H7 (cell line): ENCODE measurements around the gene RLBP1. TPM values are rescaled to one million over a fixed set of nuclear protein-coding genes. Genes with fewer than 3 reads are reported as not detected.

ENCODE experiments used
- DNase-seq: peaks from one replicate; pipeline ENCODE4 v3.0.0; 2012
- H3K27me3 ChIP-seq: 2 replicates; pipeline ENCODE4 v1.6.0; 2011; ENCODE audit warnings: mild to moderate bottlenecking, low read length; ENCODE audit not compliant: control insufficient read depth, insufficient read depth
- H3K36me3 ChIP-seq: replicated peaks from 2 replicates; pipeline ENCODE4 v1.5.1; 2011; ENCODE audit warnings: low read length; ENCODE audit not compliant: control insufficient read depth, insufficient read depth
- H3K4me3 ChIP-seq: 2 replicates; pipeline ENCODE4 v1.5.1; 2011; ENCODE audit warnings: low read depth, mild to moderate bottlenecking, control low read depth, low read length, moderate library complexity; ENCODE audit not compliant: insufficient read depth
- total RNA-seq: library from RNA; depleted of rRNA; stranded (reverse); fragments of >200 nt; shearing (Covaris generic); gene quantifications from 2 replicates; pipeline ENCODE4 v1.2.3, GENCODE V29; 2014

The RLBP1 gene
- total RNA-seq, 1 experiment from 2014 or later, result not detected

GRCh38 chr15:89196994-89197393 lies 24.4 kb downstream of the RLBP1 start:
- Histone ChIP-seq H3K36me3 (peaks cover 4% of the 10 kb centered on the region; the same call in 1 of the 2 replicates), H3K4me3 (no peak overlapping the region), H3K27me3 (no peaks in the 10 kb centered on the region)
- DNase-seq, result no peak

- no peak overlapping the region for H3K4me3 ChIP-seq
- no peak for DNase-seq
- H3K27me3 ChIP-seq, result no peaks in the 10 kb centered on the region
- H3K36me3 ChIP-seq, result peaks cover 4% of the 10 kb centered on the region; the same call in 1 of the 2 replicates
Measured at GRCh38 chr15:89196241-89196640, 25.1 kb downstream of the RLBP1 start.

GRCh38 chr15:89195836-89196235 lies 25.5 kb downstream of the RLBP1 start:
- no peak overlapping the region for H3K4me3 ChIP-seq
- no peak for DNase-seq
- no peaks in the 10 kb centered on the region for H3K27me3 ChIP-seq
- H3K36me3 ChIP-seq, result peaks cover 6% of the 10 kb centered on the region; the same call in 1 of the 2 replicates

GRCh38 chr15:89194608-89195007 lies 26.8 kb downstream of the RLBP1 start:
- DNase-seq, result no peak
- peaks cover 6% of the 10 kb centered on the region; the same call in 1 of the 2 replicates for H3K36me3 ChIP-seq
- H3K4me3 ChIP-seq, result no peak overlapping the region
- H3K27me3 ChIP-seq, result no peaks in the 10 kb centered on the region

GRCh38 chr15:89192766-89193165 lies 28.6 kb downstream of the RLBP1 start:
- Histone ChIP-seq H3K27me3 (no peaks in the 10 kb centered on the region), H3K36me3 (peaks cover 6% of the 10 kb centered on the region; the same call in 1 of the 2 replicates), H3K4me3 (no peak overlapping the region)
- DNase-seq, result no peak

DNA sequence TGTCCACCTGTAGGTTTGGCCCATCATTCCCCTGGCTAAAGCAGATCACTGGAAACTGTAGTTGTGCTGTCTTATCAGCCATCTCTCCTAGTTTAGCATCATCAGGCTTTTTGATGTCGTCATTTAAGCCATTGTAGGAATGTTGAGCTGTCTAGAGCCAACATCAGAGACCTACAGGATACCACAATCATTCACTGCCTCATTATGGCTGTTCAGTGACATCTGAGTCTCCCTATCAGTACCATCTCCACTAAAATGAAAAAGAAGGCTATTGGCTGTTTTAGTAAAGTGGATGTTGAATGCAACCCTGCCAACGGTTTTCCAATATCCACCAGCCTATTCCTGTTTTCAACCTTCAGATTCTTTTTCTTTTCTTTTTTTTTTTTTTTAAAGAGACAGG lies 29.2 kb downstream of the RLBP1 start:
- no peak for DNase-seq
- no peak overlapping the region for H3K4me3 ChIP-seq
- no peaks in the 10 kb centered on the region for H3K27me3 ChIP-seq
- H3K36me3 ChIP-seq, result peaks cover 6% of the 10 kb centered on the region; the same call in 1 of the 2 replicates

GRCh38 chr15:89187986-89188514 lies 33.3 kb downstream of the RLBP1 start:
- H3K27me3 ChIP-seq, result no peaks in the 10 kb centered on the region
- no peak overlapping the region for H3K4me3 ChIP-seq
- no peak for DNase-seq
- peaks cover 4% of the 10 kb centered on the region; the same call in 1 of the 2 replicates for H3K36me3 ChIP-seq

DNA sequence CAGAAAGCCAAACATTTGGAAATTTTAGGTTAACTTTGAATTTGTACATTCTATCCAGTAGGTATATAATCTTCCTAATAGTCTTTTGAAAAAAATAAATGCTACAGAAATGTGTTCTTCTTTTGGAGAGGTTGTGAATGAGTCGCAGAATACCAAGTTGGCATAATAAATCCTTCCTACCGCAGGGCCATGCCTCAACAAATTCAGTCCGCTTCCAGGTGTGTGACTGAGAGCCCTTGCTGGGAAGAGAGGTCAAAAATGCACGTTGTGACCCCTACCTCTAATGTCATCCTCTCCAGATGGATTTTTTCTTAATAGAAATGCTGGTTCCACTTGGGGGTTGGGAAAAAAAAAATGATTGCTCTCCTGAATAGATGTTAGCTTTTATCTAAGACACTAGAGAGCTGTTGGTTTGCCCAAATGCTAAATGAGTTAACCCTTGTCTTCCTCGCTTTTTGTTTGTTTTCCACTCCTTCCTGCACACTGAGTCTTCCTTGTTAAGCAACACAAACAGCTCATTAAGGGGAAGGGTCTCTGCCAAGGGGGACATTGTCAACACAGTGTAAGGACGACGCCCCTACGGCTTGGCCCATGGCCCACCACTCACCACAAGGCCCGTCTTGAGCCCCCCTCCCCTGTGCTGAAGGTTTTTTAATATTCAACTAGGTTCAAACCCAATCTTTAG lies 33.9 kb downstream of the RLBP1 start:
- Histone ChIP-seq H3K4me3 (no peak overlapping the region), H3K27me3 (no peaks in the 10 kb centered on the region), H3K36me3 (peaks cover 3% of the 10 kb centered on the region; the same call in 1 of the 2 replicates)
- no peak for DNase-seq

DNA sequence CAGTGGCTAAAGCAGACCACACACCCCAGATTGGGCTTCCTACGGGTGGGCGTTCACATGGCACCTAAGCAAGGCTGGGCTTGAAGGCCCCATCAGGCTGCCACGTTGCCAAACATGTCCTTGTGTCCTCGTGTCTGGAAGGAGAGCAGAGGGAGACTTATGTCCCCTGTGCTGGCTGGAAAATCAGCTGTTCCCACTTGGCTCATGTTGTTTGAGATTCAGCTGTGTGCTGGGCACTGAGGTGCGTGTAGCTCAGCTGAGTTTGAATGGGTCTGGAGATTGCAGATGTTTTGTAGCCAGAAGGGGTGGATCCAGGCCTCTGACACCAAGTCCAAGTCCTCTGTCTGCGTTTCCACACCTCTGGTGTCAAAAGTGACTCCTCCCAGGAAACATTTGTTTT lies 34.6 kb downstream of the RLBP1 start:
- no peak for DNase-seq
- no peaks in the 10 kb centered on the region for H3K27me3 ChIP-seq
- peaks cover 3% of the 10 kb centered on the region; the same call in 1 of the 2 replicates for H3K36me3 ChIP-seq
- H3K4me3 ChIP-seq, result no peak overlapping the region

GRCh38 chr15:89184886-89185526 lies 36.4 kb downstream of the RLBP1 start:
- Histone ChIP-seq H3K27me3 (no peaks in the 10 kb centered on the region), H3K4me3 (no peak overlapping the region), H3K36me3 (no peaks in the 10 kb centered on the region)
- no peak for DNase-seq

DNA sequence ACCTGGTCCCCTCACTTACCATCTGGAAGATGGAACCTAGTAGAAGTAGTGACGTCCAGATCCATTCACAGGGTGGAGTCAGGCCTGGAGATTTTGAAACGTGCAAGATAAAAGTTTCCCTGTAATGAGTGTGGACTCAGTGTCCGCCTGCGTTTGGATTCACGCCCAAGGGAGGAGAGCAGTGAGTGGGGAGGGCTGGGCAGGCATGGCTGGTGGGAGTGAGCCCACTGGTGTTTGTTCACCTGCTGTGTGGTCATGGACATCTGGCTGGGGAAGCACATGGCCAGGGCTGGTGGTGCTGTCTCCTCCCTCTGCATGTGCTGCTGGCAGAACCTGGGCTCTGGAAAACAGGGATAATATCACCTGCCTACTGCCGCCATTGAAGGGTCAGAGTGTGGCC lies 37.0 kb downstream of the RLBP1 start:
- Histone ChIP-seq H3K36me3 (no peaks in the 10 kb centered on the region), H3K27me3 (no peaks in the 10 kb centered on the region), H3K4me3 (no peak overlapping the region)
- DNase-seq, result no peak

DNA sequence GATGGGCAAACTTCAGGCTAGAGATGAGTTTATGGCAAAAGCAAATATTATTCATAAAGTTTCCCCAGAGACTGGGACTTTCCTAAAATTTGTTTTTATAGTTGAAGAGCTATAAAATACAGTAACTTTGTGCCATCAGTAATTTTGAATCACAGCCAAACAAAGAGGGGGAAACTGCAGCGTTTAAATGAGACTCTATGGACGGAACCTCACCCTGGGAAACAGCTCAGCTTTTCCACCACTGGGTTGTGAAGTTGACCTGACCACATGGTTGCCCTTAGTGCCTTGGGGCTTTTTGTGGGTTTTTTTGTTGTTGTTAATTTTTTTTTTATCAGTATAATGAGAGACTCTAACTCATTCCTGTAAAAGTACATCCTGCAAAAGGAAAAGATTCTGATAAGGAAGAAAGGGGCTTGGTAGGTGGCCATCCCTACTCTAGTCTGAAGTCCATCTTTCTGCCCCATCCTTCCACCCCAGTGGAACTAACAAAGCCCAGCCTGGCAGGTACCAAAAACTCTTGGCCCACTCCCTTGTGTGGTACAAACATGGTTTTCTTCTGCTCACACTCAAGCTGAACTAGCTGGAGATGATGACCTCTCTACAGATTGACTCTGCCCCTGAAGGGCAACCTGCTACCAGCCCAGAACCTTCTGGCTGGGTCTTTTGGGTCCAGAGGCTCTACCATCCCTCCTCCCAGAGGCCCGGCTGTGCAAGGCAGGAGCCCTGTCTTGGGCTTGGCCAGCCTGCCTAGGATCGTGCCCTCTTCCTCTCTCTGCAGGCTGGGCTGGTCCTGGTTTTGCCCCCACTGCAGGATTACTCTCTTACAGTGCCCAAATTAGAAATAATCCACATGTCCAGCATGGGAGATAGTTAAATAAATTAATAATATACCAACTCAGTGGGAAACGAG lies 41.2 kb downstream of the RLBP1 start:
- Histone ChIP-seq H3K36me3 (no peaks in the 10 kb centered on the region), H3K4me3 (no peak overlapping the region), H3K27me3 (no peaks in the 10 kb centered on the region)
- DNase-seq, result no peak

DNA sequence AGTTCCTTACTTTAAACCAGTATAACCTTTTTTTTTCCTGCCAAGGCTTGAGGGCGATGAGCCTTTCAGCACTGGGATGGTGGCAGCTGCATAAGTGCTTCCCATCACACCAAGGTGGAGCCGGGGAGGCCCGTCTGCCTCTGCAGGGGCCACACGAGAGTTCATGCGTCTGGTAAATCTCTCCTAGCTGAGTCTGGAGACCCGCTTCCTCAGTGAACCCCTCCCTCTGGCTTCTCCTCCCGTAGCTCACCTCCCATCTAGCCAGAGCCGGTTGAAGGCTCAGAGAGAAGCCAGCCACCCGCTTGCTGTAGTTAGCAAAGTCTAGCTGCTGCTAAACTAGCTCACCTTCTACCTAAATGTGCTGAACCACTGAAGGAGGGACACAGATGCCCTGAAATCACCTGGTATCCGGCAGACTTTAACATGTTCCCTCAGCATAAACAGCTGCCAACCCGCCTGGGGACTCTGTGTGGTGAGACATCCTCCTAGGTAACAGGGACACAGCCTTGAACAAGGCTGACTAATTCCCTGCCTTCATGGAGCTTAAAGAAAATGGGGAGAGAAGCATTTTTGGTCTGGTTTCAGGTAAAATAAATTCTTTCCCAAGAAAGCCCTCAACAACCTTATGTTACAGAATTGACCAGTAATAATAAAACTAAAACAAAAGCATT lies 42.9 kb downstream of the RLBP1 start:
- Histone ChIP-seq H3K27me3 (no peaks in the 10 kb centered on the region), H3K36me3 (no peaks in the 10 kb centered on the region), H3K4me3 (no peak overlapping the region)
- DNase-seq, result no peak
